ENCODE measurements around the gene ERN1.

DNA sequence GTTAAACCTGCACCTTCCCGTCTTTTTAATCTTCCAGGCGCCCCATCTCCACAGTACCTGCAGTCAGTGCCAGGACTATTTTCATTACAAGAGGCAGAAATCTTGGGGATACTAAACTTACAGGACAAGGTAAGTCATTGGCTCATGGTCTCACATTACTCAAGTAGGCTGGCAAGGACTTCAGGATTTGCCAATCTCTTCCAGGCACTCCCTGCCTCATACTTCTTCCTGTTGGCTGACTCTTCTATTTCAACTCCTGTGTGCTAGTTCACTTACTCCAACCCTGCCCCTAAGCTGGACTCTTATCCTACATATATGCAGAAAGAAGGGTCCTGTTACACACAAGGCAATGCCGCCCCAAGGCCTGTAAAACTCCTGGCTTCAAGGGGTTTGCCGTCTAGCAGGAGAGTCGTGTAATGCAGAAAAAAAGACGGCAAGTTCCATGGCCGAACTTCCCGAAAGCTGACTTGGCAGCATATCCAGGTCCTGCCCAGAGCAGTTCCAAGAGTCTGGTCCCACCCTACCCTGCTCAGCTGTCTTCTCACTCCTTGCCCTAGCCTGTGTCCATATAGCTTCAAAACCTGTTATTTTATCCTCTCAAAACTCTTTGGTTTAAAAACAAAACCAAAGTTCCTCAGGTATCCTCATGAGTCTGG is 14.8 kb downstream of the ERN1 start:
- TF ChIP-seq POLR2AphosphoS5 (IDR thresholded peaks at IDR 0.05): no peak
- TF ChIP-seq, protein P1, sequence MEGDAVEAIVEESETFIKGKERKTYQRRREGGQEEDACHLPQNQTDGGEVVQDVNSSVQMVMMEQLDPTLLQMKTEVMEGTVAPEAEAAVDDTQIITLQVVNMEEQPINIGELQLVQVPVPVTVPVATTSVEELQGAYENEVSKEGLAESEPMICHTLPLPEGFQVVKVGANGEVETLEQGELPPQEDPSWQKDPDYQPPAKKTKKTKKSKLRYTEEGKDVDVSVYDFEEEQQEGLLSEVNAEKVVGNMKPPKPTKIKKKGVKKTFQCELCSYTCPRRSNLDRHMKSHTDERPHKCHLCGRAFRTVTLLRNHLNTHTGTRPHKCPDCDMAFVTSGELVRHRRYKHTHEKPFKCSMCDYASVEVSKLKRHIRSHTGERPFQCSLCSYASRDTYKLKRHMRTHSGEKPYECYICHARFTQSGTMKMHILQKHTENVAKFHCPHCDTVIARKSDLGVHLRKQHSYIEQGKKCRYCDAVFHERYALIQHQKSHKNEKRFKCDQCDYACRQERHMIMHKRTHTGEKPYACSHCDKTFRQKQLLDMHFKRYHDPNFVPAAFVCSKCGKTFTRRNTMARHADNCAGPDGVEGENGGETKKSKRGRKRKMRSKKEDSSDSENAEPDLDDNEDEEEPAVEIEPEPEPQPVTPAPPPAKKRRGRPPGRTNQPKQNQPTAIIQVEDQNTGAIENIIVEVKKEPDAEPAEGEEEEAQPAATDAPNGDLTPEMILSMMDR (IDR thresholded peaks at IDR 0.05): no peak
